Neutrophil (primary cell): Measurements from ENCODE around the gene TTC21A.

Experiments
- H3K27ac ChIP-seq: fragments of 200-600 bp; sonication (generic); 2 replicates; pipeline ENCODE4 v1.5.1; 2016; ENCODE audit warnings: mild to moderate bottlenecking, moderate library complexity
- H3K27me3 ChIP-seq: fragments of 200-600 bp; sonication (generic); 2 replicates; pipeline ENCODE4 v1.6.0; 2016; ENCODE audit warnings: mild to moderate bottlenecking
- H3K36me3 ChIP-seq: fragments of 200-600 bp; sonication (generic); 2 replicates; pipeline ENCODE4 v1.5.1; 2017
- H3K4me1 ChIP-seq, 2 experiments: fragments of 200-600 bp in 1 of 2; sonication (generic) in 1 of 2; 1 replicate in 1 of 2; 2 replicates in 1 of 2; pipeline versions ENCODE4 v1.5.1 to v1.6.1; 2013 to 2016; ENCODE audit warnings: low read depth in 1 of 2, low read length in 1 of 2, mild to moderate bottlenecking in 1 of 2, moderate library complexity in 1 of 2; ENCODE audit not compliant: control insufficient read depth in 1 of 2, insufficient read depth in 1 of 2
- H3K4me3 ChIP-seq, 2 experiments: fragments of 200-600 bp in 1 of 2; sonication (generic) in 1 of 2; 1 replicate in 1 of 2; 2 replicates in 1 of 2; pipeline ENCODE4 v1.5.1; 2013 to 2016; ENCODE audit warnings: low read depth in 1 of 2, low read length in 1 of 2, mild to moderate bottlenecking in 1 of 2, moderate library complexity in 1 of 2
- H3K9me3 ChIP-seq: fragments of 200-600 bp; sonication (generic); 2 replicates; pipeline ENCODE4 v1.5.1; 2016
- CTCF ChIP-seq: fragments of 200-600 bp; sonication (generic); IDR thresholded peaks from 2 replicates; pipeline ENCODE4 v1.5.1; 2016; ENCODE audit warnings: antibody characterized with exemption

TTC21A gene

GRCh38 chr3:39112535-39112934, 5.1 kb downstream of the TTC21A start:
- Histone ChIP-seq H3K4me3 (no peak overlapping the region), H3K27ac (no peak overlapping the region), H3K4me1 (peaks cover 9 to 10% of the 10 kb centered on the region in 2 experiments), H3K9me3 (no peaks in the 10 kb centered on the region), H3K27me3 (no peaks in the 10 kb centered on the region), H3K36me3 (no peaks in the 10 kb centered on the region)
- no peak for TF ChIP-seq CTCF

DNA sequence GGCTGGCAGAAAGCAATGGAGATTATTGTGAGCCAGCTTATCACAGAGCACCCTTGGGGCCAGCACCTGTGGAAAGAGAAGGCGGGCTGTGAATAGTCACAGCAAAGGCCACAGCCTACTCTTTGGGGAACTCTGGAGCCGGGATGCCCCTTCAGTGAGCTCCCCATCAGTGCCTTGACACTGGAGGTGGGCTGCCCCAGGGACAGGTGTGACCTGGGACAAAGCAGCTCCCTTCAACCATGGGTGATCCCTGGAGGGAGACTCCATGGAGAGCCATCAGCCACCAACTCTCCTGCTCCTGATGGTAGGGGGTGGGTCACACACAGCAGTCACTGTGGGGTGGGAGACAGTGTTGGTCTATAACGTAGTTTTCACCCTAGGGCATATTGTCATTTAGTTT, 5.8 kb downstream of the TTC21A start:
- H3K9me3 ChIP-seq, result no peaks in the 10 kb centered on the region
- H3K36me3 ChIP-seq, result no peaks in the 10 kb centered on the region
- peaks cover 1 to 3% of the 10 kb centered on the region in 2 experiments for H3K4me1 ChIP-seq
- no peak for TF ChIP-seq CTCF
- no peak overlapping the region for H3K27ac ChIP-seq
- no peaks in the 10 kb centered on the region for H3K27me3 ChIP-seq
- H3K4me3 ChIP-seq, result no peak overlapping the region

- Histone ChIP-seq H3K9me3 (no peaks in the 10 kb centered on the region), H3K4me1 (no peaks in the 10 kb centered on the region), H3K4me3 (no peak overlapping the region), H3K27ac (no peak overlapping the region), H3K36me3 (no peaks in the 10 kb centered on the region), H3K27me3 (no peaks in the 10 kb centered on the region)
- TF ChIP-seq CTCF, result no peak
These were observed 7.0 kb downstream of the TTC21A start for GRCh38 chr3:39114456-39114855.

DNA sequence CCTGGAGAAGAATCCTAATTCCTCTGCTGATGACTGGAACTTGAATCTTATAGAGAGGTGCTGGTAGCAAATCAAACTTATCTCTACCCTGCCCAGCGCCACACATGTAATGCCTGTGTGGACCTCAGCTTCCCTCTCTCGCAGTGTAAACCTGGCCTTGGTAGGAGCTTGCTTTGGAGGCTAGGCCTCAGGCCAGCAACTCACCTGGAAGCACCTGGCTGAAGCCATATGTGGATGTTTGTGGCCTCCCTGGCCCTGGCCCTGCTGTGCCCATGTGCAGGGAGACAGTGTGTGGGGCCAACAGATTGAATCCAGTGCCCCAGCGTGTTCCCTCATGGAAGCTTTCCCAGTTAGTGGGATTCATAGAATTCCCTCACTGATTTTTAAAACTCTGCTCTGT, 8.4 kb downstream of the TTC21A start:
- H3K9me3 ChIP-seq, result no peaks in the 10 kb centered on the region
- no peak overlapping the region for H3K4me3 ChIP-seq
- no peak overlapping the region for H3K27ac ChIP-seq
- H3K36me3 ChIP-seq, result no peaks in the 10 kb centered on the region
- H3K27me3 ChIP-seq, result no peaks in the 10 kb centered on the region
- TF ChIP-seq CTCF, result no peak
- no peaks in the 10 kb centered on the region for H3K4me1 ChIP-seq

DNA sequence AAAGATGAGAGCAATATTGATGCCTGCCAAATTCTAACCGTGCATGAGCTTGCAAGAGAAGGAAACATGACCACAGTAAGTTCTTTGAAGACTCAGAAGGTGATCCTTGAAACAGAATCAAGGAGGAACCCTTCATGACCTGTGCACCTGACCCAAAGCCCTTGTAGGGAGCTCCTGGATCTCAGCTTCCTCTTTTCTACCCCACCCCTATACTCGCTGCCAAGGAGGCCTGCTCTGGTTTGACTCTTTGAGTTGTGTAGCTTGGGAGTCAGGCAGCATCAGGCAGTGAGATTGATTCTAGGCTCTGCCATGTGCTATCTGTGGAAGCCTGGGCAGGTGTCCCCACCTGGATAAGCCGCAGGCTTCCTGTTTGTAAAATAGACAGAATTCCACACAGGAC, 10.6 kb downstream of the TTC21A start:
- no peaks in the 10 kb centered on the region for H3K27me3 ChIP-seq
- no peak overlapping the region for H3K4me3 ChIP-seq
- no peak overlapping the region for H3K27ac ChIP-seq
- H3K36me3 ChIP-seq, result no peaks in the 10 kb centered on the region
- no peaks in the 10 kb centered on the region for H3K4me1 ChIP-seq
- H3K9me3 ChIP-seq, result no peaks in the 10 kb centered on the region
- no peak for TF ChIP-seq CTCF
